Measurements from ENCODE around the gene ZBTB8A. TPM values are rescaled to one million over a fixed set of nuclear protein-coding genes. Genes with fewer than 3 reads are reported as not detected.
A peak's percentile ranks its signal among the peaks of the same experiment; 100 is the strongest.

Gene ZBTB8A
- total RNA-seq, 2 donors from 2014 or later: 5.9 to 7.4 TPM

- no peaks in the 10 kb centered on the region for H3K4me1 ChIP-seq (replicated peaks)
- peak overlapping the region; percentile 26 to 38 for H3K4me3 ChIP-seq
- peak; percentile 59 for DNase-seq (ENCODE audit: low spot score)
- H3K9me3 ChIP-seq: no peaks in the 10 kb centered on the region
- TF ChIP-seq CTCF (IDR thresholded peaks at IDR 0.05) (peak in 3 of 4 experiments; percentile 16 to 61 (median 49)), POLR2AphosphoS5 (IDR thresholded peaks at IDR 0.05) (peak; percentile 54), POLR2A (IDR thresholded peaks at IDR 0.05) (peak; percentile 32)
- no peaks in the 10 kb centered on the region for H3K36me3 ChIP-seq
- H3K27ac ChIP-seq: no peak overlapping the region
- intact Hi-C loops (cut with DNase I): no loop called here
- WGBS: 4% methylated on average over 35 of the region's 35 CpGs
- no peaks in the 10 kb centered on the region for H3K27me3 ChIP-seq (replicated peaks; ENCODE audit: insufficient read depth)
Measured at GRCh38 chr1:32612189-32612881, 73.1 kb downstream of the ZBTB8A start.

GRCh38 chr1:32613472-32613871 is 74.2 kb downstream of the ZBTB8A start:
- 82% methylated on average over 5 of the region's 5 CpGs for WGBS
- Histone ChIP-seq H3K9me3 (no peaks in the 10 kb centered on the region), H3K27me3 (replicated peaks; ENCODE audit: insufficient read depth) (no peaks in the 10 kb centered on the region), H3K4me1 (replicated peaks) (no peaks in the 10 kb centered on the region), H3K36me3 (no peaks in the 10 kb centered on the region), H3K4me3 (no peak overlapping the region), H3K27ac (no peak overlapping the region)
- TF ChIP-seq POLR2A (IDR thresholded peaks at IDR 0.05) (no peak), POLR2AphosphoS5 (IDR thresholded peaks at IDR 0.05) (no peak), CTCF (IDR thresholded peaks at IDR 0.05) (no peak)
- intact Hi-C loops (cut with DNase I): no loop called here
- DNase-seq (ENCODE audit: low spot score): no peak

GRCh38 chr1:32618673-32619221 is 79.5 kb downstream of the ZBTB8A start:
- 94% methylated on average over 5 of the region's 5 CpGs for WGBS
- no peak for TF ChIP-seq CTCF (IDR thresholded peaks at IDR 0.05)
- no peak for TF ChIP-seq POLR2A (IDR thresholded peaks at IDR 0.05)
- TF ChIP-seq POLR2AphosphoS5 (IDR thresholded peaks at IDR 0.05): no peak
- intact Hi-C loops (cut with DNase I): no loop called here
- DNase-seq (ENCODE audit: low spot score): no peak
- no peaks in the 10 kb centered on the region for H3K27me3 ChIP-seq (replicated peaks; ENCODE audit: insufficient read depth)
- no peak overlapping the region for H3K4me3 ChIP-seq
- H3K27ac ChIP-seq: no peak overlapping the region
- H3K4me1 ChIP-seq (replicated peaks): no peaks in the 10 kb centered on the region
- no peaks in the 10 kb centered on the region for H3K9me3 ChIP-seq
- H3K36me3 ChIP-seq: no peaks in the 10 kb centered on the region

- TF ChIP-seq POLR2AphosphoS5 (IDR thresholded peaks at IDR 0.05) (no peak), CTCF (IDR thresholded peaks at IDR 0.05) (peak in 1 of 4 experiments; percentile 31), POLR2A (IDR thresholded peaks at IDR 0.05) (no peak)
- Histone ChIP-seq H3K9me3 (no peaks in the 10 kb centered on the region), H3K27me3 (replicated peaks; ENCODE audit: insufficient read depth) (no peaks in the 10 kb centered on the region), H3K27ac (no peak overlapping the region), H3K4me1 (replicated peaks) (no peaks in the 10 kb centered on the region), H3K4me3 (no peak overlapping the region), H3K36me3 (no peaks in the 10 kb centered on the region)
- intact Hi-C loops (cut with DNase I): loop anchor here (10.0 kb wide), 2 partner anchors 165 to 215 kb away; no protein-coding TSS in a partner anchor
- 72% methylated on average over 5 of the region's 5 CpGs for WGBS
- no peak for DNase-seq (ENCODE audit: low spot score)
Measured at GRCh38 chr1:32619701-32620485, 80.7 kb downstream of the ZBTB8A start.
